DND-41 (cell line): Measurements from ENCODE around the gene HID1.

ENCODE experiments used
- EZH2 ChIP-seq: IDR thresholded peaks from 3 replicates; pipeline ENCODE4 v1.6.1; 2012; ENCODE audit warnings: borderline replicate concordance, low read depth, mild to moderate bottlenecking, moderate library complexity, low read length, inconsistent platforms; ENCODE audit not compliant: severe bottlenecking
- TF ChIP-seq, protein P1 (sequence below): IDR thresholded peaks from 2 replicates; pipeline ENCODE4 v1.5.1; 2012; ENCODE audit warnings: borderline replicate concordance, low read length, moderate library complexity, mild to moderate bottlenecking; ENCODE audit not compliant: poor library complexity, severe bottlenecking; ENCODE audit errors: extremely low read depth

DNA sequence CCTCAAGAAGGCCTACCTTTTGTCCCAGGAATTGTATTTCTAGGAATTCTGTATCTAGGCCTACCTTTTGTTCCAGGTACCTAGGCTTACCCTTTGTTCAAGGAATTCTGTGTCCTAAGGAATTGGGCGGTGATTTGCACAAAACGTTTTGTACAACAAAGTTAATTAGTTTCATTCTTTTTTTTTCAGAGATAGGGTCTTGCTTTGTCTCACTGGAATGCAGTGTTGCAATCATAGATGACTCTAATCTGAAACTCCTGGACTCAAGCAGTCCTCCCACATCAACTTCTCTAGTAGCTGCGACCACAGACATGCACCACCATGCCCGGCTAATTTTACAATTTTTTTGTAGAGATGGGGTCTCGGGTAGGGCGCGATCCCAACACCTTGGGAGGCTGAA is 21.9 kb upstream of the HID1 start:
- TF ChIP-seq, protein P1, sequence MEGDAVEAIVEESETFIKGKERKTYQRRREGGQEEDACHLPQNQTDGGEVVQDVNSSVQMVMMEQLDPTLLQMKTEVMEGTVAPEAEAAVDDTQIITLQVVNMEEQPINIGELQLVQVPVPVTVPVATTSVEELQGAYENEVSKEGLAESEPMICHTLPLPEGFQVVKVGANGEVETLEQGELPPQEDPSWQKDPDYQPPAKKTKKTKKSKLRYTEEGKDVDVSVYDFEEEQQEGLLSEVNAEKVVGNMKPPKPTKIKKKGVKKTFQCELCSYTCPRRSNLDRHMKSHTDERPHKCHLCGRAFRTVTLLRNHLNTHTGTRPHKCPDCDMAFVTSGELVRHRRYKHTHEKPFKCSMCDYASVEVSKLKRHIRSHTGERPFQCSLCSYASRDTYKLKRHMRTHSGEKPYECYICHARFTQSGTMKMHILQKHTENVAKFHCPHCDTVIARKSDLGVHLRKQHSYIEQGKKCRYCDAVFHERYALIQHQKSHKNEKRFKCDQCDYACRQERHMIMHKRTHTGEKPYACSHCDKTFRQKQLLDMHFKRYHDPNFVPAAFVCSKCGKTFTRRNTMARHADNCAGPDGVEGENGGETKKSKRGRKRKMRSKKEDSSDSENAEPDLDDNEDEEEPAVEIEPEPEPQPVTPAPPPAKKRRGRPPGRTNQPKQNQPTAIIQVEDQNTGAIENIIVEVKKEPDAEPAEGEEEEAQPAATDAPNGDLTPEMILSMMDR = no peak
- TF ChIP-seq EZH2 = no peak
